ENCODE data around the gene ID1. TPM values are rescaled to one million over a fixed set of nuclear protein-coding genes. Genes with fewer than 3 reads are reported as not detected.

Gene ID1
- total RNA-seq, 4 donors from 2014 or later, result 524 to 962 (median 571) TPM

DNA sequence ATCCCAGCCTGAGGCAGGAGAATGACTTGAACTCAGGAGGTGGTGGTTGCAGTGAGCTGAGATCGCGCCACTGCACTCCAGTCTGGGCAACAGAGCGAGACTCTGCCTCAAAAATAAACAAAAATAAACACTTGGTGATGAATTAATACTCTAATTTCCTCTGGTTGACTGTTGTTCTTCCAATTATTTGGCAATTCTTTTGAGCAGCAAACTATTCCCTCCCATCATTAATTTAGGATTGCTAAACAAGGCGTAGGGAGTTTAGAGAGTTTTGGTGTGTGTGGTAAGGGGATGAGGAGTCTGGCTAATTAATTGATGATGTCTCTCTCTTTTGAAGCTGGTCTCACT, 2.7 kb upstream of the ID1 start:
- Histone ChIP-seq H3K36me3 (no peaks in the 10 kb centered on the region), H3K27ac (peak overlapping the region in 3 of 4 donors; percentile 58 to 94 (median 85)), H3K4me3 (no peak overlapping the region), H3K27me3 (no peaks in the 10 kb centered on the region), H3K4me1 (peaks cover 0 to 26% (median 14%) of the 10 kb centered on the region in 4 donors), H3K9me3 (no peaks in the 10 kb centered on the region)
- WGBS, 2 donors, result 90 to 92% methylated on average over 4 of the region's 4 CpGs
- TF ChIP-seq CTCF (IDR thresholded peaks at IDR 0.05) (no peak), EP300 (IDR thresholded peaks at IDR 0.05) (no peak), POLR2A (IDR thresholded peaks at IDR 0.05) (no peak)
- no peak for DNase-seq (ENCODE audit: low spot score in 2 of 2)

- Histone ChIP-seq H3K27me3 (no peaks in the 10 kb centered on the region), H3K4me3 (no peak overlapping the region), H3K36me3 (no peaks in the 10 kb centered on the region), H3K27ac (peak overlapping the region in 3 of 4 donors; percentile 58 to 94 (median 85)), H3K9me3 (no peaks in the 10 kb centered on the region), H3K4me1 (peaks cover 0 to 31% (median 19%) of the 10 kb centered on the region in 4 donors)
- no peak for DNase-seq (ENCODE audit: low spot score in 2 of 2)
- 72% methylated on average over 17 of the region's 17 CpGs for WGBS, 2 donors
- TF ChIP-seq POLR2A (IDR thresholded peaks at IDR 0.05) (no peak), EP300 (IDR thresholded peaks at IDR 0.05) (no peak), CTCF (IDR thresholded peaks at IDR 0.05) (no peak)
Measured at GRCh38 chr20:31602779-31603441, 2.2 kb upstream of the ID1 start.

- H3K9me3 ChIP-seq, result no peaks in the 10 kb centered on the region
- no peaks in the 10 kb centered on the region for H3K36me3 ChIP-seq
- peak; percentile 82 to 83 for DNase-seq (ENCODE audit: low spot score in 2 of 2)
- TF ChIP-seq EP300 (IDR thresholded peaks at IDR 0.05) (peak; percentile 69 to 86), POLR2A (IDR thresholded peaks at IDR 0.05) (peak; percentile 71 to 76), CTCF (IDR thresholded peaks at IDR 0.05) (no peak)
- H3K4me1 ChIP-seq, result peaks cover 0 to 42% (median 30%) of the 10 kb centered on the region in 4 donors
- no peaks in the 10 kb centered on the region for H3K27me3 ChIP-seq
- peak overlapping the region; percentile 57 to 65 (median 62) for H3K4me3 ChIP-seq
- WGBS, 2 donors, result 10 to 13% methylated on average over 43 of the region's 43 CpGs
- H3K27ac ChIP-seq, result peak overlapping the region; percentile 80 to 94 (median 89)
Measured at GRCh38 chr20:31603822-31604566, 1.1 kb upstream of the ID1 start.

DNA sequence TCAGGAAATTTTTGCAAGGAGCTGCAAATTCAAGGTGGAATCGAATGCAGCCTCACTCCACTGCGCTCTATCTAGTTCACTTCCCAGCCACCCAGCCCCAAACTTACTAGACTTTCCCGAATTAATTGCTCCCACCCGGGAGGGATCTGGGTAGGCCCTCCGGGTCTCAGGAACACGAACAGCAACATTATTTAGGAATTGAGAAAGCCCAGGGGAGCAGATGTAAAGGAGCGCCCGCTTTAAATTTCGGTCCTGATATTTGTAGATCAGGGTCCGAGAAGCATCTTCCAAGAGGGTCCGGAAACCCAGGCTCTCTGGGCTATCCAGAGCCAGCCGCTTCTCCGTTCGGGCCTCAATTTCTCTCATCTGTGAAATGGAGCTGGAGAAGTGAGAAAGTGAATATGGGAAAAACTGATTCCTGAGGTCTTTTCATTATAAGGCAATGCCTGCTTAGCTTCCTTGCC, 490 bp upstream of the ID1 start:
- WGBS, 2 donors, result 1% methylated on average over 14 of the region's 14 CpGs
- H3K4me1 ChIP-seq, result peaks cover 0 to 46% (median 32%) of the 10 kb centered on the region in 4 donors
- TF ChIP-seq POLR2A (IDR thresholded peaks at IDR 0.05) (no peak), CTCF (IDR thresholded peaks at IDR 0.05) (no peak), EP300 (IDR thresholded peaks at IDR 0.05) (no peak)

More for the DNA sequence above, 490 bp upstream of the ID1 start:
- H3K36me3 ChIP-seq, result no peaks in the 10 kb centered on the region
- H3K27me3 ChIP-seq, result no peaks in the 10 kb centered on the region
- H3K4me3 ChIP-seq, result peak overlapping the region; percentile 57 to 65 (median 62)
- H3K27ac ChIP-seq, result peak overlapping the region; percentile 80 to 94 (median 89)
- no peak for DNase-seq (ENCODE audit: low spot score in 2 of 2)
- H3K9me3 ChIP-seq, result no peaks in the 10 kb centered on the region
